Lower leg skin (tissue), 4 donors: ENCODE results near the gene CBLN3. TPM values are rescaled to one million over a fixed set of nuclear protein-coding genes. Genes with fewer than 3 reads are reported as not detected.

Experiments
- DNase-seq, 2 donors: peaks; one replicate each; pipeline ENCODE4 v3.0.0-alpha.2; 2019; ENCODE audit warnings: low spot score in 2 of 2
- H3K4me3 ChIP-seq: fragments of 200-600 bp; sonication (generic); 2 replicates; pipeline ENCODE4 v1.5.1; 2017; ENCODE audit warnings: mild to moderate bottlenecking, low read depth; ENCODE audit not compliant: poor library complexity, severe bottlenecking
- CTCF ChIP-seq, 3 donors: fragments of 450-650 bp; IDR thresholded peaks; one replicate each; pipeline ENCODE4 v1.5.1; 2016; ENCODE audit warnings: antibody characterized with exemption in 3 of 3, mild to moderate bottlenecking in 3 of 3, moderate library complexity in 2 of 3
- POLR2A ChIP-seq, 2 donors: fragments of 450-650 bp; IDR thresholded peaks; one replicate each; pipeline ENCODE4 v1.6.1; 2016 to 2017; ENCODE audit warnings: antibody characterized with exemption in 2 of 2, mild to moderate bottlenecking in 1 of 2, moderate library complexity in 1 of 2
- WGBS, 2 donors: methylation state at CpG; one replicate each; pipeline ENCODE4 v1.1.5; 2018; 5-methylcytosine and 5-hydroxymethylcytosine counted together
- intact Hi-C: fragments of 100-400 bp; cut with DNase I; formaldehyde crosslinking; loops from one replicate; pipeline ENCODE4 v1.15.0; 2023; ENCODE audit warnings: low total_unique reads
- total RNA-seq, 4 donors: library from RNA; depleted of rRNA; stranded (reverse); fragments of >200 nt; gene quantifications; one replicate each; pipeline ENCODE4 v1.1.0, GENCODE V29; 2016

Gene CBLN3
- total RNA-seq, 4 donors from 2014 or later = 0.76 to 1.4 (median 1.1) TPM

GRCh38 chr14:24398293-24398652 is 31.2 kb downstream of the CBLN3 start:
- TF ChIP-seq CTCF (IDR thresholded peaks at IDR 0.05) = no peak
- TF ChIP-seq POLR2A (IDR thresholded peaks at IDR 0.05) = no peak
- H3K4me3 ChIP-seq = no peak overlapping the region
- DNase-seq = no peak
- intact Hi-C loops = no loop called here
- 15 to 16% methylated on average over 7 of the region's 7 CpGs for WGBS, 2 donors

- DNase-seq = no peak
- TF ChIP-seq POLR2A (IDR thresholded peaks at IDR 0.05) (no peak), CTCF (IDR thresholded peaks at IDR 0.05) (no peak)
- intact Hi-C loops = no loop called here
- WGBS, 2 donors = 29 to 57% methylated on average over 6 of the region's 6 CpGs
- H3K4me3 ChIP-seq = no peak overlapping the region
These were observed 31.7 kb downstream of the CBLN3 start for GRCh38 chr14:24397639-24398292.

GRCh38 chr14:24395609-24396582 is 33.6 kb downstream of the CBLN3 start:
- peak in 1 of 2 donors; percentile 55 for DNase-seq
- TF ChIP-seq CTCF (IDR thresholded peaks at IDR 0.05) (no peak), POLR2A (IDR thresholded peaks at IDR 0.05) (no peak)
- intact Hi-C loops = no loop called here
- WGBS, 2 donors = 43 to 46% methylated on average over 8 of the region's 8 CpGs
- H3K4me3 ChIP-seq = no peak overlapping the region

GRCh38 chr14:24394275-24394674 is 35.2 kb downstream of the CBLN3 start:
- 28 to 30% methylated on average over 3 of the region's 3 CpGs for WGBS, 2 donors
- no peak overlapping the region for H3K4me3 ChIP-seq
- TF ChIP-seq POLR2A (IDR thresholded peaks at IDR 0.05) (no peak), CTCF (IDR thresholded peaks at IDR 0.05) (no peak)
- intact Hi-C loops = no loop called here
- no peak for DNase-seq

GRCh38 chr14:24392325-24393091 is 37.0 kb downstream of the CBLN3 start:
- intact Hi-C loops = no loop called here
- peak in 1 of 3 donors; percentile 6 for TF ChIP-seq CTCF (IDR thresholded peaks at IDR 0.05)
- no peak for TF ChIP-seq POLR2A (IDR thresholded peaks at IDR 0.05)
- no peak for DNase-seq
- 47 to 49% methylated on average over 8 of the region's 8 CpGs for WGBS, 2 donors
- H3K4me3 ChIP-seq = no peak overlapping the region
